Measurements from ENCODE around the gene SMAP1.

The SMAP1 gene

DNA sequence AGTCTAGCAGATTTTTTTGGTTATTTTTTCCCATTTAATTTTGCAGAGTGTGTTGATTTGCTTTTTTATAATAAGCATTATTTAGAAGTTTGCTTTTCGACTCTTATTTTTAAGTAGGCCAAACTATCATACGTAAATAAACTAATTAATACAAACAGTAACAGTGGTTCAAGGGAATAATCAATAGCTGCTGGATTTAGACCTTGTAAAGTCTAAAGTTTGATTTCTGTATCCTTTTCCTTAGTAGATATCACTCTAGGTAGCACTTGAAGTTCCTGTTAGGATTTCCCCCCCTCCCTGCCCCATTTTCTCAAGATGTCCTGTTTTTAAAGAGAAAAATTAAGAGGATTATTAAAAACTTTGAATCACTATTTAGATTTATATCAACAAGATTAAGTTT, 153.1 kb downstream of the SMAP1 start:
- no peaks in the 10 kb centered on the region for H3K27me3 ChIP-seq (ENCODE audit: insufficient read depth, insufficient read length)
- H3K9ac ChIP-seq (ENCODE audit: insufficient read length, low read depth) = no peak overlapping the region
- DNase-seq (ENCODE audit: low read depth, low spot score) = no peak
- H3K36me3 ChIP-seq (ENCODE audit: insufficient read depth, insufficient read length, low read length) = no peaks in the 10 kb centered on the region
- H3K9me3 ChIP-seq (ENCODE audit: insufficient read depth, low read length) = no peaks in the 10 kb centered on the region
- no peak overlapping the region for H3K4me3 ChIP-seq (ENCODE audit: insufficient read length, low read depth)
- no peaks in the 10 kb centered on the region for H3K4me1 ChIP-seq (ENCODE audit: insufficient read depth, insufficient read length)
- TF ChIP-seq SUZ12 (IDR thresholded peaks at IDR 0.05; ENCODE audit: extremely low read depth, insufficient read depth, insufficient read length) (no peak), ZNF274 (IDR thresholded peaks at IDR 0.05; ENCODE audit: low read depth, low read length) (no peak), YY1 (IDR thresholded peaks at IDR 0.05; ENCODE audit: insufficient read depth, insufficient read length) (no peak)

- no peak overlapping the region for H3K4me3 ChIP-seq (ENCODE audit: insufficient read length, low read depth)
- no peak overlapping the region for H3K9ac ChIP-seq (ENCODE audit: insufficient read length, low read depth)
- H3K27me3 ChIP-seq (ENCODE audit: insufficient read depth, insufficient read length) = no peaks in the 10 kb centered on the region
- no peak for TF ChIP-seq YY1 (IDR thresholded peaks at IDR 0.05; ENCODE audit: insufficient read depth, insufficient read length)
- no peak for TF ChIP-seq ZNF274 (IDR thresholded peaks at IDR 0.05; ENCODE audit: low read depth, low read length)
- TF ChIP-seq SUZ12 (IDR thresholded peaks at IDR 0.05; ENCODE audit: extremely low read depth, insufficient read depth, insufficient read length) = no peak
- no peaks in the 10 kb centered on the region for H3K36me3 ChIP-seq (ENCODE audit: insufficient read depth, insufficient read length, low read length)
- no peaks in the 10 kb centered on the region for H3K4me1 ChIP-seq (ENCODE audit: insufficient read depth, insufficient read length)
- DNase-seq (ENCODE audit: low read depth, low spot score) = no peak
- H3K9me3 ChIP-seq (ENCODE audit: insufficient read depth, low read length) = no peaks in the 10 kb centered on the region
Observed at GRCh38 chr6:70821751-70822150, 154.1 kb downstream of the SMAP1 start.

GRCh38 chr6:70823651-70824050, 156.0 kb downstream of the SMAP1 start:
- H3K9me3 ChIP-seq (ENCODE audit: insufficient read depth, low read length) = no peaks in the 10 kb centered on the region
- no peak overlapping the region for H3K4me3 ChIP-seq (ENCODE audit: insufficient read length, low read depth)
- H3K4me1 ChIP-seq (ENCODE audit: insufficient read depth, insufficient read length) = no peaks in the 10 kb centered on the region
- H3K27me3 ChIP-seq (ENCODE audit: insufficient read depth, insufficient read length) = no peaks in the 10 kb centered on the region
- DNase-seq (ENCODE audit: low read depth, low spot score) = no peak
- TF ChIP-seq SUZ12 (IDR thresholded peaks at IDR 0.05; ENCODE audit: extremely low read depth, insufficient read depth, insufficient read length) = no peak
- TF ChIP-seq ZNF274 (IDR thresholded peaks at IDR 0.05; ENCODE audit: low read depth, low read length) = no peak
- no peak for TF ChIP-seq YY1 (IDR thresholded peaks at IDR 0.05; ENCODE audit: insufficient read depth, insufficient read length)
- H3K9ac ChIP-seq (ENCODE audit: insufficient read length, low read depth) = no peak overlapping the region
- no peaks in the 10 kb centered on the region for H3K36me3 ChIP-seq (ENCODE audit: insufficient read depth, insufficient read length, low read length)

- no peaks in the 10 kb centered on the region for H3K4me1 ChIP-seq (ENCODE audit: insufficient read depth, insufficient read length)
- TF ChIP-seq SUZ12 (IDR thresholded peaks at IDR 0.05; ENCODE audit: extremely low read depth, insufficient read depth, insufficient read length) = no peak
- no peak for TF ChIP-seq ZNF274 (IDR thresholded peaks at IDR 0.05; ENCODE audit: low read depth, low read length)
- TF ChIP-seq YY1 (IDR thresholded peaks at IDR 0.05; ENCODE audit: insufficient read depth, insufficient read length) = no peak
- no peaks in the 10 kb centered on the region for H3K9me3 ChIP-seq (ENCODE audit: insufficient read depth, low read length)
- H3K27me3 ChIP-seq (ENCODE audit: insufficient read depth, insufficient read length) = no peaks in the 10 kb centered on the region
- no peak overlapping the region for H3K4me3 ChIP-seq (ENCODE audit: insufficient read length, low read depth)
- no peaks in the 10 kb centered on the region for H3K36me3 ChIP-seq (ENCODE audit: insufficient read depth, insufficient read length, low read length)
- H3K9ac ChIP-seq (ENCODE audit: insufficient read length, low read depth) = no peak overlapping the region
- DNase-seq (ENCODE audit: low read depth, low spot score) = no peak
Observed at GRCh38 chr6:70831427-70831826, 163.7 kb downstream of the SMAP1 start.

- H3K4me1 ChIP-seq (ENCODE audit: insufficient read depth, insufficient read length) = no peaks in the 10 kb centered on the region
- no peak for DNase-seq (ENCODE audit: low read depth, low spot score)
- no peak overlapping the region for H3K4me3 ChIP-seq (ENCODE audit: insufficient read length, low read depth)
- no peaks in the 10 kb centered on the region for H3K9me3 ChIP-seq (ENCODE audit: insufficient read depth, low read length)
- no peaks in the 10 kb centered on the region for H3K27me3 ChIP-seq (ENCODE audit: insufficient read depth, insufficient read length)
- no peak for TF ChIP-seq ZNF274 (IDR thresholded peaks at IDR 0.05; ENCODE audit: low read depth, low read length)
- no peak for TF ChIP-seq SUZ12 (IDR thresholded peaks at IDR 0.05; ENCODE audit: extremely low read depth, insufficient read depth, insufficient read length)
- no peak for TF ChIP-seq YY1 (IDR thresholded peaks at IDR 0.05; ENCODE audit: insufficient read depth, insufficient read length)
- H3K9ac ChIP-seq (ENCODE audit: insufficient read length, low read depth) = no peak overlapping the region
- no peaks in the 10 kb centered on the region for H3K36me3 ChIP-seq (ENCODE audit: insufficient read depth, insufficient read length, low read length)
Observed at GRCh38 chr6:70834520-70834919, 166.8 kb downstream of the SMAP1 start.

GRCh38 chr6:70838907-70839285, 171.2 kb downstream of the SMAP1 start:
- no peak for TF ChIP-seq SUZ12 (IDR thresholded peaks at IDR 0.05; ENCODE audit: extremely low read depth, insufficient read depth, insufficient read length)
- no peak for TF ChIP-seq YY1 (IDR thresholded peaks at IDR 0.05; ENCODE audit: insufficient read depth, insufficient read length)
- TF ChIP-seq ZNF274 (IDR thresholded peaks at IDR 0.05; ENCODE audit: low read depth, low read length) = no peak
- Histone ChIP-seq H3K36me3 (ENCODE audit: insufficient read depth, insufficient read length, low read length) (no peaks in the 10 kb centered on the region), H3K9me3 (ENCODE audit: insufficient read depth, low read length) (no peaks in the 10 kb centered on the region), H3K4me3 (ENCODE audit: insufficient read length, low read depth) (no peak overlapping the region), H3K9ac (ENCODE audit: insufficient read length, low read depth) (no peak overlapping the region), H3K27me3 (ENCODE audit: insufficient read depth, insufficient read length) (no peaks in the 10 kb centered on the region), H3K4me1 (ENCODE audit: insufficient read depth, insufficient read length) (no peaks in the 10 kb centered on the region)
- no peak for DNase-seq (ENCODE audit: low read depth, low spot score)

DNA sequence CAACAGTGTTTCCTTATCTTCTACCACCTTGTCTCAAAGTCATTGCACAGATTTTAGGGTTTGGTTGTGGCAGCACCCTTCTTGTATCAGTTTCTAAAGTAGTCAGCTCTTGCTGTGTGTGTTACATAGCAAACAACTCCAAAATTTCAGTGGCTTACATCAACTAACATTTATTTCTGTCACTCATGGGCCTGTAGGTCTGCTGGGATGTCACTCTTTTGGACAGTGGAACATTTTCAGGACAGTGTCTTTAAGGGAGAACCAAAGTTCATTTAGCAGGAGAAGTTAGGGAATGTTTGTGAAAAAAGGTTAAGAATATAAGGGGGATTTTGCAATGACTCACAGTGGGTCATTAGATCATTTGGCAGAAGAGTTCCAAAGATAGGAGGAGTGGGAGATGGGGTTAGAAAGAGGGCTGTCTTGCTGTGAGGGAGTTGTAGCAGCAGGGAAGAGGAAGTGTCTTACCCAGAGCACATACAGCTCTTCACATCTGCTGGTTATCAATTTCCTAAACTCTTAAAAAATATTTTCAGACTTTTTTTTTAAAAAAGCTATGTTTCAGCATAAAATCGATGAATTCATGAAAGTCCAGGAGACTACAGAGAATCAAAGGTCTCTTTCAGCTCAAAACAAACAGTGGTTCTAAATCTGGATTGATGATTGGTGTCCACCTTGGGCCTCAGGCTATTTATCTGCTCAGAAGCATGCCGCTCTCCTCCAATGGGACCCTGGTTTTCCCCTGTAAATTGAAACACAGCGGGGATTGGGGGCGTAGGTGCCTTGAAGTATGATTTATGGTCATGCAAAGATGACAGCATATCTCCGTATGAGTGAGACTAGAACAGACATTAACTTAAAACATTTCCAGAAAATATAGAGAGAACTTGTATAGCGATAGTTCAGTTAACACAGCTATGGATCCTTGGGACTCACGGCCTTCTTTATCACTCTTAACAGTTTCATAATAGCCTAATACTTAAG, 171.9 kb downstream of the SMAP1 start:
- Histone ChIP-seq H3K4me3 (ENCODE audit: insufficient read length, low read depth) (no peak overlapping the region), H3K4me1 (ENCODE audit: insufficient read depth, insufficient read length) (no peaks in the 10 kb centered on the region), H3K27me3 (ENCODE audit: insufficient read depth, insufficient read length) (no peaks in the 10 kb centered on the region), H3K9ac (ENCODE audit: insufficient read length, low read depth) (no peak overlapping the region), H3K36me3 (ENCODE audit: insufficient read depth, insufficient read length, low read length) (no peaks in the 10 kb centered on the region), H3K9me3 (ENCODE audit: insufficient read depth, low read length) (no peaks in the 10 kb centered on the region)
- DNase-seq (ENCODE audit: low read depth, low spot score) = no peak
- no peak for TF ChIP-seq SUZ12 (IDR thresholded peaks at IDR 0.05; ENCODE audit: extremely low read depth, insufficient read depth, insufficient read length)
- no peak for TF ChIP-seq ZNF274 (IDR thresholded peaks at IDR 0.05; ENCODE audit: low read depth, low read length)
- no peak for TF ChIP-seq YY1 (IDR thresholded peaks at IDR 0.05; ENCODE audit: insufficient read depth, insufficient read length)
